GM21390 (cell line): ENCODE results near the gene SOCS7.

Source experiments
- ATAC-seq: cut with Tn5 transposase; IDR thresholded peaks from one replicate; pipeline ENCODE4 v1.9.1; 2021; ENCODE audit not compliant: unreplicated experiment

The SOCS7 gene

DNA sequence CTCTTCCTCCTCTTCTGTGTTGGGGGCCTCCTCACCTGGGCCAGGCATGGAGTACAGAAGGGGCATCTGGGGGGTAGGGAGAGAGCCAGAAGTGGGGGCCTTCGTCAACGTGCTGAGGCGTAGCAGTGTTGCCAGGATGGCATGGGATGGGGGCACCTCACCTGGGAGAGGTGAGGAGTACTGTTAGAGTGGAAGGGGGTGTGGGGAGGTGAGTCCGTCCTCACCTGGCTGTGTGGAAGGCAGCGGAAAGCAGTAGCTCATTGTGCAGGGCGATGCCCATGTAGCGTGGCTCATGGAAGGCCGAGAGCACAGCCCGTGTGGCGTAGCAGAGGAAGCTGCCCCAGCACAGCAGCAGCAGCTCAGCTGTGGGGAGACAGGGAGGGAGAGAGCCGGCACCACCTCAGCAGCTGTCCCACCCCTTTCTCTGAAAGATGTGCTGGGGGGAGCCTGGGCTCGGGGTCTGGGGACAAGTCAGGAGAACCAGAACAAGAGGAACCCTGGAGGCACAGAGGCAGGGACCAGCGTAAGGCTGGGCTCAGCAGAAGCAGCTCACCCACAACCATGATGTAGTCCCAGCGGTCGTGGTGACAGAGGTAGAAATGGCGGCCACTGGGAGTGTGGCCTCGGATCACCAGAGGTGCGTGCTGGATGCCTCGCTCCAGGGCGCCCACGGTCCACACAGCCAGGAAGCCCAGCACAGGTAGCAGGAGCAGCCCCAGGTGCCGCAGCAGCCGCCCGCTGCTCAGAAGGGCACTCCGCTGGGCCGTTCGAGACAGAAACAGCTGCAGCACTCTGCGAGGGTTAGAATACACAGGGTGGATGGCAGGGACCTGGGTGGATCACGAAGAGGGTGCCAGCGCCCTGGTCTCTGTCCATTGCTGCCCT, 16.9 kb upstream of the SOCS7 start:
- no peak for ATAC-seq

GRCh38 chr17:38336838-38337237, 14.8 kb upstream of the SOCS7 start:
- no peak for ATAC-seq

- no peak for ATAC-seq
These were observed 13.6 kb upstream of the SOCS7 start for GRCh38 chr17:38338053-38338452.

- no peak for ATAC-seq
These were observed 13.1 kb upstream of the SOCS7 start for GRCh38 chr17:38338535-38338934.

DNA sequence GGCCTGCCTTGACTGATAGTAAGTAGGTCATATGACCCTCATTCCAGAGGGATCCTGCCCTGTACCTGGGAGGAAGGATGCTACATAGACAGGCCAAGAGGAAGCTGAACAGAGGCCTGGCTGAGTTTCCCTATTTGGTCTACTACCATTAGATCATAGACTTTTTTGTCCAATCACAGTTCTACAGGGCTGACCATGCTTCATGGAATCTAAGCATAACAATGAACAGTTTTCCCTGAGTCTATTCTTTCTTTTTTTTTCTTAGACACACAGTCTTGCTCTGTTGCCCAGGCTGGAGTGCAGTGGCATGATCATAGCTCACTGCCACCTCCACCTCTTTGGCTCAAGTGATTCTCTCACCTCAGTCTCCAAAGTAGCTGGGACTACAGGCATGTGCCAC, 11.8 kb upstream of the SOCS7 start:
- no peak for ATAC-seq

DNA sequence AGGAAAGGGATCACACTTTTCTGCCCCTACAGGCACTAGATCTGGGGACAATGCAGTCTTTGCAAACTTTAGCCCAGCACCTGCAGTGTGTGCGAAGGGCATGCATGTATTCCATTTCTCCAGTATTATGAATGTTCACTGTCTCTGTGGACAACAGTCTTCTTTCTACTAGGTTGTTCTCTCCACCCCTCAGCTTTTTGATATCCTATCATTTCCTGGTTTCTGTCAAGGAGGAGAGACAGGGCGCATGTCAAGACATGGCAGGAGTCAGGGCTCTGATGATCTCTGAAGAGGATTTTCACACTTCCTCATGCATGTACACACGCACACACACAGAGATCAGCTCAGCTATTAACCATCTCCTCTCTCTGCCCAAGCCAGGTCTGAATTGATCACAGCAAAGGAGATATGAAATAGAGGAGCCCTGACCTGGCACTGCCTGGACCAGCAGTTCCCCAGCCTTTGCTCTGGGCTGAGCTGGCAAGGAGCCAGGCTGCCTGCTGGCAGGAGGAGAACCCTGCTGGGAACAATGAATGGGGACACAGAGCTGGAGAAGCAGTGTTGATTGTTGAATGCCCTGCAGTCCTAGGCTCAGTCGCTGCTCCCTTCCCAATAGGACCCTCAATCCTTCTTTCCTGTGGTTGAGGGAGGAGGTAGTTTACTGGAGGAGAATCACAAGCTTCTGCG, 10.5 kb upstream of the SOCS7 start:
- ATAC-seq = no peak

DNA sequence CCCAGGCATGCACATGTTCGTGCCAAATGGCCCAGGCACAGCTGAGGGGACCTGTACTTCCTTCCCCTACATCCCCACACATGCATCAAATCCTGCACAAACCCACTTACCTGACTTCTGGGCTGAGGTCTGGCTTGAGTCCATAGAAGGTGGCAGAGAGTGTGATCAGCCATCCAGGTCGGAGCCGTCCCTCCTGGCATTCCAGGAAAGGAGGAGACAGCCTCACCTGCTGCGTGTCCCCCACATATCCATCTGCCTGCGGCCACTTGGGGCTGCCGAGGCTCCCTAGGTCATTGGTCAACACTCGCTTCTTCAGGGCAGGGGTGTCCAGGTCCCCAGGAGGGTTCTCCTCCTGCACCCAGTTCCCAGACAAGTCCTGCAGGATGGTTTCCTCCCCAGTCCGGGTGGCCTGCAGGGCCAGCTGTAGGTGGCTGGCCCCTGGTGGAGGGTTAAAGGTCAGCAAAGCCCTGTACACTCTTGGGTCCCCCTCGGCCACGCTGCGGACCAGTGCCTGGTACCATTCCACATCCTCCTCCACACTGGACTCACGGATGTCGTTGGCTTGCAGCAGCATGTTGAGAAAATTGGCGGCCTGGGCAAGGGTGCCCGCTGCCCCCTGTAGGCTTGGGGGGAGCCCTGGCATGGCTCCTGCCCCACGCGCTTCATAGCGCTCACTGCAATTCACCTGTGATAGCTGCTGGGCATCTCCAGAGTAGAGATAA, 8.6 kb upstream of the SOCS7 start:
- ATAC-seq = no peak

GRCh38 chr17:38343608-38344419, 7.8 kb upstream of the SOCS7 start, which contains the start of gene GPR179:
Gene GPR179, minus strand, starts transcription at chr17:38343956. Its CDS starts 167 bp downstream, at chr17:38343789.
- ATAC-seq = no peak

DNA sequence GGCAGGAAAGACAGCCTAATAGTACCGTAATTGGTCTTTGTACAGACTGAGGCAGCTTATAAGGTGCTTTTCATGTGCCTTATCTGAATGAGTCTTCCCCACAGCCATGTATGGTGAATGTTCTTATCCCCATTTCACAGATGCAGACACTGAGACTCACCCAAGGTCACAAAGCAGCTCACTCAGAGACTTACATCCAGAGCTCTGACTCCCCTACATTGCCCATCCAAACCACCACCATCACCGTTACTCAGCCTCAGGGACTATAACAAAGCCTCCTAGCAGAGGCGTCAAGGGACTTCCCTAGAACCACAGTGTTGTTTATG, 7.3 kb upstream of the SOCS7 start:
- ATAC-seq = no peak

- no peak for ATAC-seq
These were observed 5.9 kb upstream of the SOCS7 start for GRCh38 chr17:38345743-38346142.

- ATAC-seq = no peak
These were observed 2.4 kb upstream of the SOCS7 start for GRCh38 chr17:38349097-38349730.

GRCh38 chr17:38350035-38350434, 1.6 kb upstream of the SOCS7 start:
- ATAC-seq = no peak

- no peak for ATAC-seq
These were observed 821 bp downstream of the SOCS7 start for GRCh38 chr17:38352245-38353085.

GRCh38 chr17:38353086-38353604, 1.5 kb downstream of the SOCS7 start:
- no peak for ATAC-seq

DNA sequence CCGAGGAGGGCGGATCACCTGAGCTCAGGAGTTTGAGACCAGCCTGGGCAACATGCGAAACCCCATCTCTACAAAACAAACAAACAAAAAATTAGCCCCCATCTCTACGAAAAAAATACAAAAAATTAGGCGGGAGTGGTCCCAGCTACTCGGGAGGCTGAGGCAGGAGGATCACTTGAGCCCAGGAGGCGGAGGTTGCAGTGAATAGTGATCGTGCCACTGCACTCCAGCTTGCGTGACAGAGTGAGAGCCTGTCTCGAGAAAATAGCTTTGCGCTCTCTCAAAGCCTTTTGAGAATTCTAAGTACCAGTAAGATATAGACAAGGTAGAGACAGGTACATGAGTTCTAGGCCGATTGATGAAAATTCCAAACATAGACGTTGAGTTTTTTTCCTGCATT, 2.0 kb downstream of the SOCS7 start:
- ATAC-seq = no peak

DNA sequence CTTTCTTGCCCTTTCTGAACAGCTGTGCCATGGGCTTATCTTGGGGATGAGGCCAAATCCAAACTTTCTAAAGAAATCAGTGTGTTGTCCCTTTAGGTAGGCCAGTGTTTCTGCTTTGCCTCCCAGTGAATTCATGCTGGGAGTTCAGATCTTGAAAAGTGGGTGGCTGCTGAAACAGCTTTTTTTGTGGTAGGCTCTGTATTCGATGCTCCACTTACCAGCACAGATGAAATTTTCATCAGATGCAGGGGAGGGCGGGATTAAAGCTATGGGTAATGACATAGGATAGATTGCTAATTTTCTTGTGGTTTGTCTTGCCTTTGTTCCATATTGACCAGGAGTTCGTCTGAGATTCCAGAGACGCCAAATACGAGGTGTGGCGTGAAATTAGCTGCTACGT, 2.8 kb downstream of the SOCS7 start:
- no peak for ATAC-seq

GRCh38 chr17:38355251-38355650, 3.6 kb downstream of the SOCS7 start:
- no peak for ATAC-seq

DNA sequence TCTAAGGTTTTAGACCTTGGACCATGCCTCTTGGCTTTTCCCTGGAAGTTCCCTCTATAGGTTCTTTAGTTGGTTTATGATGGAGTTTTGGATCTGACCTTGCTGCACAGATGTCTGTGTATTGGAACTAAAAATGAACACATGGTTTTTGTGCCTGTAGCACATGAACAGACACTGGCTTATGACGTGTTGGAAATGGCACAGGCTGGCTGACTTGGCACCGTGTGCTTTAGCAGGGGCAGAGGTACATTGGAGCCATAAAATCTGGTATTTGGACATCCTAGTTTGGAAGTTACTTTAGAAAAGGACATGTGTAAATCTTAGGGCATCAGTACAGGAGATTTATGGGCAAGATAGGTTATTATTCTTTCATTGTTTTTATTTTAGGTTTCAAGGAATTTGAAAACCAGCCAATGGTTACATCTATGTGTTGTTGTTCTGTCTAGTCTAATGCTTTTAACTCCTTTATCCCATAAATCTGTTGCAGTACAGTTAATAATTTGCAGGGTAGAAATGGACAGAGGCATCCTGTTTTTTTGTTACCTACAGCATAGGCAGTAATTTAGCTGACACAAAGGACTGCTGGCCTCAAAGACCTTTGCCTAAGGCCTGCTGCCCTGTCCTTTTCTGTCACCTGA, 6.0 kb downstream of the SOCS7 start:
- ATAC-seq = no peak
